CD4-positive, alpha-beta T cell treated with Interleukin-4 for 1 hour (primary cell): ENCODE results near the gene GTPBP2.
"Not testable (repeated sequence)": the region's sequence is repeated elsewhere in the genome, so short reads cannot be mapped to it uniquely, and the experiment has no call there.

ENCODE experiments used
- DNase-seq, 2 donors: peaks; one replicate each; pipeline ENCODE4 v3.0.0-alpha.2; 2020 to 2022

GTPBP2 gene

DNA sequence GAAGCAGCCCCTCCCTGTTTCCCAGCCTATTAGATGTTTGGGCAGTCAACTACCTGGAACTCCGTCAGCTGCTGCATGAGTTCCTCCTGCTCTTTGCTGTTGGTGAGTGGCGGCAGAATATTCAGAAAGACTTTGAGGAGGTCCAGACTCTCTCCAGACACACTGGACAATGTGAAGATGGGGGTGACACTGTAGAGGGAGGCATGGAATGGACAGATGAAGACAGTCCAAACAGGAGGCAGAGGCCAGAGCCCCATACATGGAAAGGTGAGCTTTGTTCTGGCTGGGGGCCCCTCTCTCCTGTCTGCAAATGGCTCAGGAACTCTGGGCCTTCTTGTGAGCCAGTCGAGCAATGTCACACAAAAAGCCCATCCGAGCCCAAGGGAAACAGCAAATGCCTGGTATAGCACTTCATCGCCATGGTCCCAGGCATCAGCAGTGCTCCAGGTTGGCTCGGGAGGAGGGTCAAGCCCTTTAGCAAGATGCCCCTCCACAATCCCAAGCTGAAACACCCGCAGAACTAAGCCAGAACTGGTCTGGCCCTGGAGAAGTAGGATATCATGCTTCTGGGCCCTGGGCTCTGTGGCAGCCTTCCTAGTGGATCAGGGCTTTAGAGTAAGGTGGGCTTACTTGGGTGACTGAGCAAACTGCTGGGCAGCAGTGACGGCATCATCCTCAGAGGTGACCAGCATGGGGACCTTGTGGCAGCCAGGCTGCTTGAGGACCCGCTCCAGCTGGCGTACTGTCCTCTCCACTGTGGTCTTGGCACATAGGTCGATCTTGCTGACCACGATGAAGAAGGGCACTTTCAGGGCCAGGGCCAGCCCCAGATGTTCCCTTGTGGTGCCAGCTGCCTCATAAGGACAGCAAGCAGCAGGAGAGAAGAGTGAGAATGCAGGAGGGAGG, 4.9 kb downstream of the GTPBP2 start:
- DNase-seq, result no peak

DNA sequence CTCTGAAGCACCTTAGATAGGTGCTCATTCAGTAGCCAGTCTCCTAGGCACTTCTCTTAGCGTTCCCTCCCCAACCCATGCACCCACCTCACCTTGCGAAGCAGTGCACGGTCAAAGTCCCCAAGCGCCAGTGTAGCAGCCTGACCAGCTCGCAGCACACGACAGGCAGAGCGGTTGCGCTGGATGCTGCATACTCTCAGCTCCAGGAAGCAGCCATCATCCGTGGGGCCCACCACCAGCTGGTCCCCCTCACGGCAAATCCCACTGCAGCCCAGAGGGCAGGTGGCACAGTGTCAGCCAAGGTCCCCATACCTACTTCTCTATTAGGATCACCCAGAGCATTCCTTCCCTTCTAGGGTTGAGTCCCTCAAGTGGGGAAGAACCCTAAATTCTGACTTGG, 6.5 kb downstream of the GTPBP2 start:
- DNase-seq, result no peak

DNA sequence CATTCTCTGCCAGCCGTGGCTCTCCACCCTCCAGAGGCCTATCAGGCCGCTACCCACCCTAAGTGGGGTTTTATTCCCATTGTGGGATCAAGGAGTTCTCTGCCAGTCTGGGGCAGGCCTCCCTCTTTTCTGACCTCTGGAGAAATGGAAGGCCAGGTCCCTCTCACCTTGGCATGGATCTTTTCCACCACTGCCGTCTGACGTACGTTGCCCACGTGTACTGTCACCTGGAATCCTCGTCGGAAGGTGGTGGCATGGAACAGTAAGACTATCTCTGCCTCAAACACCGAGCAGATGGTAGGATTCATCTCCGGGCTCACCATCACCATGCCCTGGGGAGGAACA, 7.3 kb downstream of the GTPBP2 start:
- DNase-seq, result no peak

DNA sequence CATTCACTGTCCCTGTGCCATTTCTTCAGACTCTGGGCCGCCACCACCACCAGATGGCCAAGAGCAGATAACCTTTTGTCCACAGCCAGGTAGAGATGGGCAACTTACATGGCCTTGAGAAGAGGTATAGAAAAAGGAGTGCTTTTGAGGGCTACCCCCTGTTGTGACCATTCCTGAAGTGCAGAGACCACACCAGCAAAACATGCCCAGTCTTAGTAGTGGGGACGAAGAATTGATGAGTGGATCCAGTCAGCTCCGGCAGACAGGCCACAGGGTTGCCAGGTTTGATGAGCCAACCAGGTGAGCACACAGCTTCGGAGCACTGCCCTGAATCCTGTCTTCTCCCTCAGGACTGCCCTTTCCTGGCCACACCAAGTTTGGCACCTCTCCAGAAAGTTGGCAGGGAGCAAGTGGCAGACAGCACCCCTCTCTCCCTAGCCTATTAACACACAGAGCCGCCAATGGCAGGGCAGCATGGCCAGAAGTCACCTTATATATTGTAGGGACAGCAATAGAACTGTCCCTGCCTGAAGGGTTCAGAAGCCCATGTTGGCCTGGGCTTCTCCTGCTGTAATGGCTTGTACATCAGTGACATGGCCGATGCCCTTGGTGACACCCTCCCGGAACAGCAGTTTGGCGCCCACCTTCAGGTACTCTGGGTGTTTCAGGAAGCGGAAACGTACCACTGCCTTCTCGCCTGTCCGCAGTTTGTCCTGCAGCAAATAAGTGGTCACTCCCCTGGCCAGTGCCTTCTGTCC, 7.8 kb downstream of the GTPBP2 start:
- DNase-seq, result no peak

DNA sequence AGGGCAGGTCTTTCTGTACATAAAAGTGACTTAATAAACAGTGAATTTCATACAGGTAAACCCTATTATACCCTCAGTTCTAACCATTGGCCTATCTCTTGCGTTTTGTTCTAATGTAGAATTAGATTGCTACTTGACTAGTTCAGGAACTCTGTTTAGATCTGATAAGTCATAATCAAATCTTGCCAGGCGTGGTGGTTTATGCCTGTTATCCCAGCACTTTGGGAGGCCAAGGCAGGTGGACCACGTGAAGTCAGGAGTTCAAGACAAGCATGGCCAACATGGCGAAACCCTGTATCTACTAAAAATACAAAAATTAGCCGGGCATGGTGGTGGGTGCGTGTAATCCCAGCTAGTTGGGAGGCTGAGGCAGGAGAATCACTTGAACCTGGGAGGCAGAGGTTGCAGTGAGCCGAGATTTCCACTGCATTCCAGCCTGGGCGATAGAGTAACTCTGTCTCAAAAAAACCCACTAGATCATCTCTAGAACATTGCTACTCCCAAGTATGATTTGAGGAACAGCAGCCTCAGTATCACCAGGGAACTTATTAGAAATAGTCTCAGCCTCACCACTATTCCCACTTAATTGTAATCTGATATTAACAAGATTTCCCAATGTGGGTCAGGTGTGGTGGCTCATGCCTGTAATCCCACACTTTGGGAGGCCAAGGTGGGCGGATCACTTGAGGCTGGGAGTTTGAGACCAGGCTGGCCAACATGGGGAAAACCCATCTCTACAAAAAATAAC, 12.2 kb downstream of the GTPBP2 start:
- DNase-seq, result no peak

DNA sequence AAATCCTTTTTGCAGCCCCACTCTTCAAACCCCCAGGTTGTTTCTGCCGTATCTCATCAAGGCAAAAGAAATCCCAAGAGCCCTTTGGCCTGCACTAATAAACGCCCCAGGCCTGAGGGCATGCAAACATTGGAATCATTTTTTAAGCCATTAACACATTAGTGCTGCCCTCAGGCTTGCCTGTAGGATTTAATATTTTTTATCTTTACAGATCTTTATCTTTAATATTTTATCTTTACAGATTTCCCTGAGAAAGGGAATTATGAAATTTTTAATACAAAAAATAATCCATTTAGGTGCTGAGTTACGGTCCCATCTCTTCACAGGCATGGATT, 14.7 kb downstream of the GTPBP2 start:
- no peak for DNase-seq

DNA sequence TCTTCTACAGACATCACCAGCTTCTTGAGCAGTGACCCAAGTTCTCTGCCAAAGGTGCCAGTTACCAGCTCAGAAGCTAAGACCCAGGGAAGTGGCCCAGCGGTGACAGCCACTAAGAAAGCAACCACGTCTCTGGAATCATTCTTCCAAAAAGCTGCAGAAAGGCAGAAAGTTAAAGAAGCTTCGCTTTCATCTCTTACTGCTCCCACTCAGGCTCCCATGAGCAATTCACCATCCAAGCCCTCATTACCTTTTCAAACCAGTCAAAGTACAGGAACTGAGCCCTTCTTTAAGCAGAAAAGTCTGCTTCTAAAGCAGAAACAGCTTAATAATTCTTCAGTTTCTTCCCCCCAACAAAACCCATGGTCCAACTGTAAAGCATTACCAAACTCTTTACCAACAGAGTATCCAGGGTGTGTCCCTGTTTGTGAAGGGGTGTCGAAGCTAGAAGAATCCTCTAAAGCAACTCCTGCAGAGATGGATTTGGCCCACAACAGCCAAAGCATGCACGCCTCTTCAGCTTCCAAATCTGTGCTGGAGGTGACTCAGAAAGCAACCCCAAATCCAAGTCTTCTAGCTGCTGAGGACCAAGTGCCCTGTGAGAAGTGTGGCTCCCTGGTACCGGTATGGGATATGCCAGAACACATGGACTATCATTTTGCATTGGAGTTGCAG, 15.2 kb downstream of the GTPBP2 start:
- DNase-seq, result no peak

DNA sequence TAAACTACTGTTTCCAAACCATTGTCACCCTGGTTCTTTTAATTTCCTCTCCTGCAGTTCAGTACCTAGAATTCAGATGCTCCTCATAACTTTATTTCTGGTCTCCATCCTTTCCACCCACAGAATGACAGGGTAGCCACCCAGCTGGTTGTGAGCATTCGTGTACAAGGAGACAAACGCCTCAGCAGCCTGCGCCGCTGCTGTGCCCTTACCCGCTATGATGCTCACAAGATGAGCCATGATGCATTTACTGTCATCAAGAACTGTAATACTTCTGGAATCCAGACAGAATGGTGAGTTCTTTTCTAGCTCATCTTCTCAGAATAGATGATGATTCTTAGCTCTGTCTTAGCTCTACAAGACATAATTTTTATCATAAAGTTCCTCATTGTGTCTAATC, 18.6 kb downstream of the GTPBP2 start:
- DNase-seq, result no peak

DNA sequence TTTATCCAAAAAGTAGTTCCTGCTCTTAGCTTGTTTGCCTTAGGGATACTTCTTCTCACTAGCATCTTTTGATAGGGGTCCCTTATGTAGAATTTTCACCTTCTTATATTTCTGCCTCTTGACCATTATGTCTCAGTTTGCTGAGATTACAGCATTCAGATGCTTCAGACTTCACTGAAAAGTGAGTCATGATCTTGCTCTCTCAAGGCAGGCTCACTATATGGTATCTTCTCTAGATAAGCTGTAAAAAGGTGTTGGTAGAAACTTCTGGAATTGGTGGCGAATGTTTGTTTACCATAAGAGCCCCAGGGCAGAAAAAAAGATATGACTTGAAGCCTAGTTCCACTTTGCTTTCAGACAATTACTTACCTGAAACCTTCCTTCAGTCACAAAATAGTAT, 19.7 kb downstream of the GTPBP2 start:
- DNase-seq, result no peak

DNA sequence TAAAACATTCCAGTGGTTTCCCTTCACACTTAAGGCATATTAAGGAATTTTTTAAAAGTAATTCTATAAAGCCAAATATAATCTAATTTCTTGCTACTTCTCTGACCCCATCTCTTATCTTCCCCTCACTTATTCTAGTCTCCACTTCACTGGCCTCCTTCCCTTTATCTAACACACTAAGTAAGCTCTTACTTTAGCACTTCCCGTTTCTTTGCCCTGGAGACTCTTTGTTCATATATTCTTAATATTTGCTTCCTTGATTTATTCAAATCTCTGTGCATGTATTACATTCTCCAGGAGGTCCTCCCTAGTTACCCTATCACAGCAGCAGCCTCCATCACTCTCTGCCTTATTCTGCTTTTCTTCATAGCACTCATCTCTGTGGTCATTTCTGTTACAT, 20.3 kb downstream of the GTPBP2 start:
- no peak for DNase-seq

DNA sequence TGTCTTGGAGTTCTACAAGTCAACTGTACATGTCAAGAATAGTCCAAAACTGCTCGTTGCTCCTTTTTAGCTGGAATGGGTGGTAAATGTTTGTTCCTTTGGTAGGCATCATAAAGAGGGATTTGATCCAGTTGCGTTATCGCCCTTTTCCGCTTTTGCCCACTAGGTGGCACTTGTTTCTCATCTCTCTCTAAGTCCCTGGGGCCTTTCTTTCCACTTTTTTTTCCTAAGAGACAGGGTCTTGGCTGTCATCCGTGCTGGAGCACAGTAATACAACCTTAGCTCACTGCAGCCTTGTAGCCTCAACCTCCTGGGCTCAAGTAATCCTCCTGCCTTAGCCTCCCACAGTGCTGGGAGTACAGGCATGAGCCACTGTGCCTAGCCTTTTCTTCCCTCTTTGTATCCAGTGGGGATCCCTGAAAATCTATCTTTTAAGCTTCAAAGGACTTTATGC, 20.7 kb downstream of the GTPBP2 start:
- DNase-seq, result peak; percentile 44 to 59

DNA sequence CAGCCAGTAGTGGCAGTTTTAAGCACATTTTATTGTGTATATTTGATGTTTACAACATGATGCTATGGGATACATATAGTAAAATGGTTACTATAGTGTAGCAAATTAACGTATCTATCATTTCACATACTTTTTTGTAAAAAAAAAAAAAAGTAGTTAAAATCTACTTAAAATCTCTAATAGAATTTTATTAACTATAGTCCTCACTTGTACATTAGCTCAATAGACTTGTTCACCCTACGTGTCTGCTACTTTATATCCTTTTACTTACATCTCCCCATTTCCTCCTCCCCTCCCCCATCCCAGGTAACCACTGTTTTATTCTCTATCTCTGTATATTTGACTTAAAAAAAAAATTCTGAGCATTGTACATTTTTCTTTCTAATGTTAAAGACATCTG, 23.0 kb downstream of the GTPBP2 start:
- DNase-seq, result no peak

DNA sequence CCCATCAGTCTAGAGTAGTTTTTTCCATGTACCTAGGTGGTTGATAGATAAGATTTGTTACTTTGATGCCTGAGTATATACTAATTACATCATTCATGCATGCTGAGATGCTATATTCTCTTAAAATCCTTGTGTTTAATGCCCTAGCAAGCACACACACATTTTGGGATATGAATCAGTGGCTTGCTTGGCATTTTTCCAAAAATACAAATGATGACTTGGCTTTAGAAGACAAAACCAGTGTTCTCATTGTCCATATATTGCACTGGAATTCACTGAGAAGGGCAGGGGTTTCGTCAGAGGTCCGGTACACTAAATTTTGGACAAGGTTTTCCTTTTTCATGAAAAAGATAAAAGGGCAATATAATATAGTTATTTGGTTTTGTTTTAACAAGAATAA, 24.9 kb downstream of the GTPBP2 start:
- DNase-seq, result no peak

DNA sequence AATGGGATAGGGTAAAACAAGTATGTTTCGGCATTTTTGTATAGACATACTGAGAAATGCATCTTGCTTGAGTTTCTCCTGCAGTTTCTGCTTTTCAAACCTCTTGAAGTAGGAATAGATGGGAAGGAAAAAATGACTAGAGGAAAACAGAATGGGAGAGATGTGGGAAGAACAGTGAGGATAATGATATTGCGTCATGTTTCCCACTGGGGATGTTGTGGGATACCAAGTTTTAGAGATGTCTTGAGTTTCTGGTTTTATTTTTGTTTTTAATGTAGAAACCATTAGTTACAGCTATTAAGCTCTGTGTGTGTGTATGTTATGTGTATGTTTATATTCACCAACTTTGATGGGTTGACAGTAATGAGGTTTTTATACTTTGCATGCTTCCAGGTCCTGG, 28.5 kb downstream of the GTPBP2 start:
- DNase-seq, result no peak

DNA sequence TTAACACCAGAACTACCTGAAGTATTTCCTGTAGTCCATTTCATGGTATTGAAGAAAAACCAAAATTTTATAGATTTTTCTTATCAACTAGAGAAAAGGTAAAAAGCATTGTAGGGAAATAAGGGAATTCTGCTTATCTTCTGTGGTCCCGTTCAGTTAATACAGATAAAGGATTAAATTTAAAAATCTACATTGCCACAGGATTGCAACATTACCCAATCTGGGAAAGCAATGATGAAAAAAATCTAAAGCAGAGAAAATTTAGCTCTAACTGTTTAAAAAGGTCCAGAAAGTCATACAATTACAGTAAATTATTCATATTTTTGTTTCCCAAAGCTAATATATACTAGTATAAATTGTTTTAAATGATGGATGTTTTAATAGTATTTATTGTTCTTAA, 35.1 kb downstream of the GTPBP2 start:
- no peak for DNase-seq

DNA sequence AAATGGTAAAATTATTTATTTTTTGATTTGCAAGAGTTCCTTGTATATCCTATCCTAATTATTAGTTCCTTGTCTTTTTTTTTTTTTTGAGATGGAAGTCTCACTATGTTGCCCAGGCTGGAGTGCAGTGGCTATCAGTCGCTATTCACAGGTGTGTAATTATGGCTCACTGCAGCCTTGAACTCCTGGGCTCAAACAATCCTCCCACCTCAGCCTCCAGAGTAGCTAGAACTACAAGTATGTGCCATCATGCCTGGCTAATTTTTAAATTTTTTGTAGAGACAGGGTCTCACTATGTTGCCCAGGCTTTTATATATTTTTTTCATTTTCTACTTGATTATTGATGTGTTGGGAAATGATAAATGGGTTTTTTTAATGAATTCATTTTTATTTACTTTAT, 39.5 kb downstream of the GTPBP2 start:
- DNase-seq, result not testable (repeated sequence)

DNA sequence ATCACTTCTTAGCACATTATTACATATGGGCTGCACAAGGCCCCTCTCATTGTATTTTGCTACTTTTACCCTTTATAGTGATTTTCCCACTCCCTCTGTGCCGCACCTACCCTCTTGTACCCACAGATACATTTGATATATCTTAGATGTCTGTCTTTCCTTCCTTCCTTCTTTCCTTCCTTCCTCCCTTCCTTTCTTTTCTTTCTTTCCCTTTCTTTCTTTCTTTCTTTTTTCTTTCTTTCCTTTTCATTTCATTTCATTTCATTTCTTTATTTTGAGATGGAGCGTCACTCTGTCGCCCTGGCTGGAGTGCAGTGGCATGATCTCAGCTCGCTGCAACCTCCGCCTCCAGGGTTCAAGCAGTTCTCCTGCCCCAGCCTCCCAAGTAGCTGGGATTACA, 40.9 kb downstream of the GTPBP2 start:
- no peak for DNase-seq

DNA sequence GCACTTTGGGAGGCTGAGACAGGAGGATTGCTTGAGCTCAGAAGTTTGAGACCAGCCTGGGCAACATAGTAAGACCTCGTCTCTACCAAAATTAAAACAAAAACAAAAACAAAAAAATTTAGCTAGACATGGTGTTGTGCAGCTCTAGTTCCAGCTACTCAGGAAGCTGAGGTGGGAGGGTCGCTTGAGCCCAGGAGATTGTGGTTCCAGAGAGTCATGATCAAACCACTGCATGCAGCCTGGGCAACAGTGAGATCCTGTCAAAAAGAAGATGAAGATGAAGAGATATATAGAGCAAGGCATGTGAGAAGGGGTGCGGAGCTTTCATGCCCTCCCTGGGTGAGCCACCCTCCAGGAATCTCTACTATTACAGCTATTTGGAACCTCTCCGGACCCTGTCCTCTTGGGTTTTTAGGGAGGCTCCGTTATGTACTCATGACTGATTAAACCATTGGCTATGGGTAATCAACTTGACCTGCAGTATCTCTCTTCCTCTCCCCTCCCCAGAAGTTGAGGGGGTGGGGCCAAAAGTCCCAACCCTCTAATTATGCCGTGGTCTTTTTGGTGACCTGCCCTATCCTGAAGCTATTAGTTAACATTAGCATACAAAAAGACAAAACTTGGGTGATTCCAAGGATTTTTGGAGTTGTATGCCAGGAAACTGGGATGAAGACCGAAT, 44.0 kb downstream of the GTPBP2 start:
- peak in 1 of 2 donors; percentile 42 for DNase-seq

DNA sequence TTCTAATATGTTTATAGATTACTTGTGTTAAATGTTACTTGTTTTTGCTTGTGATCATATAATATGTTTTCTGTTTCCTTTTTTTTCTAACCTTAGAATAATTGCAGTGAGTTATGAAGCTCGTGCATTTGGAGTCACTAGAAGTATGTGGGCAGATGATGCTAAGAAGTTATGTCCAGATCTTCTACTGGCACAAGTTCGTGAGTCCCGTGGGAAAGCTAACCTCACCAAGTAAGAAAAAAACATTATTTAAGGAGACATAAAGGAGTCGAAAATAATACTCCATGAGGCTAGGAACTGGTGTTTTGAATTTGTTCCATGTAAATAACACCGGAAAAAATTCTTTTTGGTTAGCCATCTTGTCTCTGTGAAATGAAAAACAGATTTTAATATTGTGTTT, 46.2 kb downstream of the GTPBP2 start:
- DNase-seq, result no peak

DNA sequence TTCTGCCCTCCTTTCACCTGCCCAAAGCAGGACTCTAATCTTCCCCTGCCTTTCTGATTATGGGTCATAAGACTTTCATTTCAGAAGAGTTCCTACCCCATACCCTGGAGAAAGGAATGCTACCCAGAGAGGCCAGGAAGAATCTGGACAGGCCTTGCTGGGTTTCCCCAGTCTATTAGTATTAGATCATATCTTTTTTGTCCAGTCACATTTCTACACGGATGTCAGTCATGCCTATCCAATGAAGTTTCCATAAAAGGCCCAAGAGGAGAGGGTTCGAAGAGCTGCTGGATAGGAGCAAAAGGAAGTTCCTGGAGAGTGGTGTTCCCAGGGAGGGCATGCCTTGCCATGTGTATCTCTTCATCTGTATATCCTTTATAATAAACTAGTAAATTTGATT, 49.9 kb downstream of the GTPBP2 start:
- no peak for DNase-seq

DNA sequence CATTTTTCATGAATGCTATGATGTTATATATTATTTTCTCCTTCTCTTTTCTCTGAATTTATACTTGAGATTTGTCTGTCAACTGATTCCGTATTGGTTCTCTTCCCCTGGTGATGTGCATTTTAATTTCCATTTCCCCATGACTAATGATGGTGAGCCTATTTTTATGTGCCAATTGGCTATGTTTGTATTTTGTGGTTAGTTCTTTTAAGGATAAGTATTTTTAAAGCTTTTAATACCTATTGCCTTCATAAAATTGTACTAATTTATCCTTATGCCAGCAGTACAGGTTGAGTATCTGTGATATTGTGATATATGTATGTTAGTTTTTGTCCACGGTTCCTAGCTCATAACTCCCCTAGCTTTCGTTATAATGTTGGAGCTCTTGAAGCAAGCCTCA, 50.3 kb downstream of the GTPBP2 start:
- DNase-seq, result no peak

DNA sequence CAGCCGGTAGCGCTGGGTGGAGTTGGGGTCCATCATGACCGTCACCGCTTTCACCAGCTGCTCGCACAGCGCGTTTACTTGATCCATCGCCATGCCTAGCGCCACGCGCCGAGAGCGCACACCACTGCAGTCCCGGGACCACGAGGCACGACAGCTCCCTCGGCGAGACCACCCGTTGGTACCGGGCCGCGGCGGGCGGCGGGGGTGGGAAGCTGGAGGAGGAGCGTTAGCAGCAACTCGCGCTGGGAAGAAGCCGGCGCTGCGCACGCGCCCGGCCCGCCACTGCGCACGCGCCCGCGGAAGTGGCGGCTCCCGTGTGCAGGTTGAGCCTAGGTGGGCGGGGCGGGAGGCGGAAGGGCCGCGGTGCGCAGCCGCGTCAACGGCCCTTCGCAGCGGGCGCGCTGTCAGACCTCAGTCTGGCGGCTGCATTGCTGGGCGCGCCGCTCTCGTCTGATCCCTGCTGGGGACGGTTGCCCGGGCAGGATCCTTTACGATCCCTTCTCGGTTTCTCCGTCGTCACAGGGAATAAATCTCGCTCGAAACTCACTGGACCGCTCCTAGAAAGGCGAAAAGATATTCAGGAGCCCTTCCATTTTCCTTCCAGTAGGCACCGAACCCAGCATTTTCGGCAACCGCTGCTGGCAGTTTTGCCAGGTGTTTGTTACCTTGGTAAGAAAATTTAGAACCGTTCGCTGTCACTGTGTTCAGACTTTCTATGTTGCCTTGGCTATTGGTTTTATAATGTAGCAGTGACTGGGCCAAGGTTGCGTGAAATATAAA, 53.1 kb downstream of the GTPBP2 start, which contains the start of the genes POLH and XPO5:
POLH (plus strand) TSS at position 414 of the 780 bp plus-strand sequence. CDS start 6,135 bp downstream, outside the sequence.
XPO5 (minus strand) TSS at position 267 of the 780 bp plus-strand sequence; CDS start at position 93, 174 bp downstream.
- peak; percentile 92 for DNase-seq
